SU-DHL-6 (cell line): Measurements from ENCODE around the gene RAB19.

ENCODE experiments used
- EZH2phosphoT487 ChIP-seq: fragments of 200-600 bp; sonication (generic), shearing (Covaris generic); conservative IDR thresholded peaks from 2 replicates; pipeline ENCODE4 v1.6.1; 2018; ENCODE audit warnings: mild to moderate bottlenecking, antibody characterized with exemption, low read length, moderate library complexity, mixed read lengths
- TF ChIP-seq, protein P1 (sequence below): fragments of 200-600 bp; sonication (generic); IDR thresholded peaks from one replicate; pipeline ENCODE4 v1.5.1; 2017; ENCODE audit warnings: antibody characterized with exemption, mild to moderate bottlenecking, low read length, moderate library complexity; ENCODE audit not compliant: insufficient read depth, poor library complexity, severe bottlenecking

DNA sequence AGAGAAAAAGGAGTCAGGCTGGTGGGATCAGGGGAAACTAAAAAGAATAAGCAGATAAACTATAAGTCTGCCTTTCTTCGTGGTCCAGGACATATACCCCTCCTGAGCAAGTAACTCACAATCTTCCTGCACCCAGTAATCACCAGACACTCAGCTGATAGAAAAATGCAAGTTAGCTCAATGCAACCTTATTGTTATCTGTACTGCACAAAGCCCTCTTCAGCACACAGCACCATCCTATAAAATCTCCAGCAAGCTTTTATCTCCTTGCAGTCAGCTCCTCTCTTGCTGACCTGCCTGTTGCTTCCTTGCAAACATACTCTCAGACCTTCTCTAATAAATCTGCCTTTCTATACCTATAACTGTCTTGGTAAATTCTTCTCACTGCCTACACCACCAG lies 12.2 kb upstream of the RAB19 start:
- TF ChIP-seq, protein P1, sequence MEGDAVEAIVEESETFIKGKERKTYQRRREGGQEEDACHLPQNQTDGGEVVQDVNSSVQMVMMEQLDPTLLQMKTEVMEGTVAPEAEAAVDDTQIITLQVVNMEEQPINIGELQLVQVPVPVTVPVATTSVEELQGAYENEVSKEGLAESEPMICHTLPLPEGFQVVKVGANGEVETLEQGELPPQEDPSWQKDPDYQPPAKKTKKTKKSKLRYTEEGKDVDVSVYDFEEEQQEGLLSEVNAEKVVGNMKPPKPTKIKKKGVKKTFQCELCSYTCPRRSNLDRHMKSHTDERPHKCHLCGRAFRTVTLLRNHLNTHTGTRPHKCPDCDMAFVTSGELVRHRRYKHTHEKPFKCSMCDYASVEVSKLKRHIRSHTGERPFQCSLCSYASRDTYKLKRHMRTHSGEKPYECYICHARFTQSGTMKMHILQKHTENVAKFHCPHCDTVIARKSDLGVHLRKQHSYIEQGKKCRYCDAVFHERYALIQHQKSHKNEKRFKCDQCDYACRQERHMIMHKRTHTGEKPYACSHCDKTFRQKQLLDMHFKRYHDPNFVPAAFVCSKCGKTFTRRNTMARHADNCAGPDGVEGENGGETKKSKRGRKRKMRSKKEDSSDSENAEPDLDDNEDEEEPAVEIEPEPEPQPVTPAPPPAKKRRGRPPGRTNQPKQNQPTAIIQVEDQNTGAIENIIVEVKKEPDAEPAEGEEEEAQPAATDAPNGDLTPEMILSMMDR, result no peak
- TF ChIP-seq EZH2phosphoT487, result no peak
